BLaER1 treated with 17β-estradiol and CSF1 and Interleukin-3, amounts not matched to agents 10 nM and 100 nM (cell line): ENCODE measurements around the gene MBNL2.

Experiments used
- H3K27ac ChIP-seq, 11 experiments: shearing (Covaris generic); formaldehyde crosslinking; 2 replicates each; pipeline ENCODE4 v1.8.1; 2022
- H3K27me3 ChIP-seq, 11 experiments: shearing (Covaris generic); formaldehyde crosslinking; 2 replicates each; pipeline ENCODE4 v1.8.1; 2022
- H3K36me3 ChIP-seq, 11 experiments: shearing (Covaris generic); formaldehyde crosslinking; 2 replicates each; pipeline ENCODE4 v1.8.1; 2022
- H3K4me1 ChIP-seq, 10 experiments: shearing (Covaris generic); formaldehyde crosslinking; 2 replicates each; pipeline ENCODE4 v1.8.1; 2022
- H3K4me2 ChIP-seq, 11 experiments: shearing (Covaris generic); formaldehyde crosslinking; 2 replicates each; pipeline ENCODE4 v1.8.1; 2022
- H3K4me3 ChIP-seq, 10 experiments: shearing (Covaris generic); formaldehyde crosslinking; 2 replicates each; pipeline ENCODE4 v1.8.1; 2022
- H3K9ac ChIP-seq, 11 experiments: shearing (Covaris generic); formaldehyde crosslinking; 2 replicates each; pipeline ENCODE4 v1.8.1; 2022
- H3K9me3 ChIP-seq, 11 experiments: shearing (Covaris generic); formaldehyde crosslinking; replicated peaks in 1 of 11; 2 replicates each; pipeline ENCODE4 v1.8.1; 2022
- H4K20me1 ChIP-seq, 11 experiments: shearing (Covaris generic); formaldehyde crosslinking; 2 replicates each; pipeline ENCODE4 v1.8.1; 2022
- Cebpa-rat ChIP-seq, 11 experiments: shearing (Covaris generic); IDR thresholded peaks; 2 replicates each; pipeline ENCODE4 v1.8.1; 2022

MBNL2 gene

GRCh38 chr13:97438856-97439595 is 216.9 kb downstream of the MBNL2 start:
- Histone ChIP-seq H3K4me2 (peak overlapping the region in 6 of 11 experiments; percentile 17 to 98 (median 86); a peak in 11 of 22 replicates), H3K4me3 (no peak overlapping the region), H4K20me1 (peaks cover 0 to 84% (median 26%) of the 10 kb centered on the region in 11 experiments; a peak in 15 of 22 replicates), H3K9ac (no peak overlapping the region), H3K9me3 (no peaks in the 10 kb centered on the region), H3K4me1 (peaks cover 13 to 63% (median 27%) of the 10 kb centered on the region in 10 experiments), H3K27me3 (no peaks in the 10 kb centered on the region), H3K27ac (no peak overlapping the region), H3K36me3 (peaks cover 6 to 61% (median 42%) of the 10 kb centered on the region in 11 experiments; a peak in 21 of 22 replicates)
- no peak for TF ChIP-seq Cebpa-rat (IDR thresholded peaks at IDR 0.05)

- H3K36me3 ChIP-seq: peaks cover 14 to 73% (median 56%) of the 10 kb centered on the region in 11 experiments; a peak in 21 of 22 replicates
- H3K27ac ChIP-seq: no peak overlapping the region
- H3K27me3 ChIP-seq: no peaks in the 10 kb centered on the region
- H3K9me3 ChIP-seq: no peaks in the 10 kb centered on the region
- H3K4me1 ChIP-seq: peaks cover 12 to 68% (median 23%) of the 10 kb centered on the region in 10 experiments
- peak overlapping the region in 2 of 11 experiments; percentile 93 to 98; a peak in 3 of 22 replicates for H3K4me2 ChIP-seq
- H3K9ac ChIP-seq: peak overlapping the region in 1 of 11 experiments; percentile 34; a peak in 1 of 22 replicates
- no peak overlapping the region for H3K4me3 ChIP-seq
- TF ChIP-seq Cebpa-rat (IDR thresholded peaks at IDR 0.05): no peak
- peaks cover 0 to 96% (median 29%) of the 10 kb centered on the region in 11 experiments; a peak in 15 of 22 replicates for H4K20me1 ChIP-seq
These were observed 218.6 kb downstream of the MBNL2 start for GRCh38 chr13:97440598-97441170.

- Histone ChIP-seq H3K9ac (peak overlapping the region in 1 of 11 experiments; percentile 34; a peak in 1 of 22 replicates), H3K4me2 (peak overlapping the region in 2 of 11 experiments; percentile 93 to 98; a peak in 3 of 22 replicates), H3K9me3 (no peaks in the 10 kb centered on the region), H3K4me1 (peaks cover 5 to 65% (median 18%) of the 10 kb centered on the region in 10 experiments; a peak in 19 of 20 replicates), H3K27ac (no peak overlapping the region), H4K20me1 (peaks cover 0 to 96% (median 26%) of the 10 kb centered on the region in 11 experiments; a peak in 15 of 22 replicates), H3K4me3 (no peak overlapping the region), H3K36me3 (peaks cover 19 to 79% (median 60%) of the 10 kb centered on the region in 11 experiments; a peak in 21 of 22 replicates), H3K27me3 (no peaks in the 10 kb centered on the region)
- no peak for TF ChIP-seq Cebpa-rat (IDR thresholded peaks at IDR 0.05)
These were observed 219.2 kb downstream of the MBNL2 start for GRCh38 chr13:97441368-97441767.
